Limb (tissue), 2 donors: ENCODE results near the gene ZFP3.
"Not testable (repeated sequence)": the region's sequence is repeated elsewhere in the genome, so short reads cannot be mapped to it uniquely, and the experiment has no call there.

Experiments
- DNase-seq, 2 donors: peaks; one replicate each; pipeline ENCODE4 v3.0.0-alpha.2; 2016; ENCODE audit errors: extremely low spot score in 2 of 2

Gene ZFP3

GRCh38 chr17:5078106-5079028 lies at the start of gene ZFP3:
Gene ZFP3 (plus strand): TSS chr17:5078467. CDS start chr17:5091505, 13,038 bp downstream.
- peak; percentile 83 to 90 for DNase-seq

GRCh38 chr17:5030168-5030567 lies 48.1 kb upstream of the ZFP3 start:
- not testable (repeated sequence) for DNase-seq

- DNase-seq: peak; percentile 73 to 88
These were observed 46.7 kb upstream of the ZFP3 start for GRCh38 chr17:5031365-5032082.

GRCh38 chr17:5032865-5033264 lies 45.4 kb upstream of the ZFP3 start:
- DNase-seq: no peak

- DNase-seq: no peak
These were observed 44.8 kb upstream of the ZFP3 start for GRCh38 chr17:5033352-5034015.

GRCh38 chr17:5034063-5034462 lies 44.2 kb upstream of the ZFP3 start:
- DNase-seq: no peak

GRCh38 chr17:5034651-5035050 lies 43.6 kb upstream of the ZFP3 start:
- DNase-seq: no peak

- DNase-seq: no peak
These were observed 43.0 kb upstream of the ZFP3 start, which contains the start of gene SLC52A1 for GRCh38 chr17:5035315-5035714. Gene SLC52A1 (minus strand): TSS chr17:5035426. CDS start chr17:5034606, 820 bp downstream.

GRCh38 chr17:5042157-5043022 lies 35.9 kb upstream of the ZFP3 start:
- DNase-seq: no peak

- DNase-seq: no peak
These were observed 34.7 kb upstream of the ZFP3 start for GRCh38 chr17:5043524-5043923.

GRCh38 chr17:5044630-5045029 lies 33.6 kb upstream of the ZFP3 start:
- DNase-seq: no peak

GRCh38 chr17:5045496-5045895 lies 32.8 kb upstream of the ZFP3 start:
- no peak for DNase-seq

GRCh38 chr17:5047446-5047845 lies 30.8 kb upstream of the ZFP3 start:
- DNase-seq: peak in 1 of 2 donors; percentile 25

GRCh38 chr17:5049314-5049841 lies 28.9 kb upstream of the ZFP3 start:
- DNase-seq: no peak

GRCh38 chr17:5050278-5050677 lies 28.0 kb upstream of the ZFP3 start:
- peak in 1 of 2 donors; percentile 54 for DNase-seq

- no peak for DNase-seq
These were observed 22.7 kb upstream of the ZFP3 start for GRCh38 chr17:5055543-5055942.

GRCh38 chr17:5065227-5065744 lies 13.0 kb upstream of the ZFP3 start:
- DNase-seq: no peak

- no peak for DNase-seq
These were observed 10.0 kb upstream of the ZFP3 start for GRCh38 chr17:5068236-5068635.

- no peak for DNase-seq
These were observed 8.5 kb upstream of the ZFP3 start for GRCh38 chr17:5069724-5070123.

GRCh38 chr17:5075472-5075871 lies 2.8 kb upstream of the ZFP3 start:
- not testable (repeated sequence) for DNase-seq
